GM19467 (cell line): ENCODE data around the gene ATP4A.

Source experiments
- ATAC-seq: cut with Tn5 transposase; IDR thresholded peaks from one replicate; pipeline ENCODE4 v1.9.1; 2021; ENCODE audit warnings: mild to moderate bottlenecking, moderate library complexity; ENCODE audit not compliant: unreplicated experiment

Gene ATP4A

DNA sequence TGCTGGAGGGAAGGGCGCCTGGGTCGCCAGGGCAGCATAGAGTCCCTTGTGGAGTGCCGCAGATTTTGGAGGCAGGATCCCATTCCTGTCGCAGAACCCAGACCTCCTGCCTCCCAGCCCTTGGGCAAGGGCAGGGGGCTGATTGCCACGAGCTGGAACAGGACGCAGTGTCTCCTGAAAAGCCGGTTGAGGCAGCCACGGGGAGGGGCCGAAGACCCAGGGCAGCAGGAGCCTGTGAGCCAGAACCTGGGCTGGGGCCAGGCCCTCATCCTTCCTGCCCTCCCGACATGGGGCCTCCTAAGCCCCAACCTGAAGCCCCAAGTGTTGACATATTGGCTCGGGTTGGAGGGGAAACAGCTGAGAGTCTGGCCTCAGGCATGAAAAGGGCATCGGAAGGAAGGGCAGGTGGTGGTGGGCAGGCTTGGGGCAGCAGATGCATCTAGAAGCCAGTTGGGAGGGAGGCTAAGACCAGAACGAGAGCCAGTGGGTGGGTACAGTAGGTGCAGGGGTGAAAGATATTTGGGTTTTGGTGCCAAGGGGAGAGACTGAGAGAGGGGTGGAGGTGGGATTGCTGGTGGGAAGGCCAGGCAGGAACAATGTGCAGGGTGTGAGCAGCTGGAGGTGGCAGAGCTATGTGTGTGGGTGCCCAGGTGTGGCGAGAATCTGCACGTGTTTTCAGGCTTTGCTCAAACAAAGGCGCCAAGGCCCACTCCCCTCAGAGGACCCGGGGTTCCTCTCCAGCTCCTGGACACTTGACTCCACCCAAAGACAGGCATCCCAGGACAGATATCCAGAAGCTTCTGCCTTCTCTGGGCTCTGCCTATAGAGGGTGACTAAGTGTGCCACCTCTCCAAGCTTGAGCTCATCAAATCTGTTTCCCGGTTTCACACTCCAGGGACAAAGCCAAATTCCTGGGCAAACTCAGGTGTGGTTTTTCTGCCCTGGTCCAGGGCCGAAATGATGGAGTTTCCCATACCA, 33.9 kb downstream of the ATP4A start:
- no peak for ATAC-seq

DNA sequence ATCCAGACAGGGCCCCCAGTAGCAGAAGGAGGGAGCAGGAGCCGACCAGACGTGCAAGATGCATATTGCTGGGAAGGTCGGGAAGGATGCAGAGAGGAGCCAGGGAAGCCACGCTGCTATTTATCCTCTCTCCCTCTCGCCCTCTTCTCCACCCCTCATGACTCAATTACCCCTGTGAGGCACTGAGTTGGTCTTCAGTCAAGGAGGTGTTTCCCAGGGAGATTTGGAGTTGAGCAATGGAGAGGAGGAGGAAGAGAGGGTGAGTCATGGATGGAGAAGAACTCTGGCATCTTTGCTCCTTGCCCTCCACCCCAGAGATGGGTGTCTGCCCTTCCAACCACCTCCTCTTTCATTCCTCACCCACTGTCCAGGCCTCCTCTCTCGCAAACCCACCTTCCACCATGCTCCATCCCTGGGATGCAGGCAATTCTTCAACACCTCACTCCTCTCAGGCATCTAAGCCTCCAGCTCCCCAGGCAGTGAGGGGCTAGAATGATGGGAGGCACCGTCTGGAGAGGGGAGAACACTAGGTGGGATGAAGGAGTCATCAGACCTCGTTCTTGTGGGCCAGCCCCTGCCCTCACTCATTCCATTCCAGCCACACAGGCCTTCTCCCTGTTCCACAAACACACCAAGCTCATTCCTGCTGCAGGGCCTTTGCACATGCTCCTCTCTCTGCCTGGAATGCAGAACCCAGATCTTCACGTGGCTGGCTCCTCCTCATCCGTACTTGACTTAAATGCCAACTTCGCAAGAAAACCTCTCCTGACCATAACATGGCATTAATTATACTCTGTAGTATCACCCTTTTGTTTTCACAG, 35.0 kb downstream of the ATP4A start, which contains the start of gene SBSN:
Gene SBSN (minus strand): TSS at position 94 of the 821 bp plus-strand sequence. CDS start 30 bp downstream, at position 64.
- ATAC-seq: no peak

DNA sequence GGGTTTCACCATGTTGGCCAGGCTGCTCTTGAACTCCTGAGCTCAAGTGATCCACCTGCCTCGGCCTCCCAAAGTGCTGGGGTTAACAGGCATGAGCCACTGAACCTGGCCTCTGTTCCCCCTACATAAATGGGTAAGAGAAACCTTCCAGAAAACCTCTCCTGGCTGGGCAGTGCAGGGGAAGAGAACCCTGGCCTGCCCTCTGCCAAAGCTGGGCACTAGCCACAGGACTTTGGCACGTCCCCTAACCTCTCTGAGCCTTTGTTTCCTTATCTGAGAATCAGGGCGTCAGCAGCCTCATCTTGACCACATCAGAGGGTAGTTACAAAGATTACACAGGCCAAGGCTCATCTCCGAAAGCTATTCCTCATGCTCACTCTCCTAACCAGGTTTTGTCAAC, 37.6 kb downstream of the ATP4A start:
- ATAC-seq: no peak

DNA sequence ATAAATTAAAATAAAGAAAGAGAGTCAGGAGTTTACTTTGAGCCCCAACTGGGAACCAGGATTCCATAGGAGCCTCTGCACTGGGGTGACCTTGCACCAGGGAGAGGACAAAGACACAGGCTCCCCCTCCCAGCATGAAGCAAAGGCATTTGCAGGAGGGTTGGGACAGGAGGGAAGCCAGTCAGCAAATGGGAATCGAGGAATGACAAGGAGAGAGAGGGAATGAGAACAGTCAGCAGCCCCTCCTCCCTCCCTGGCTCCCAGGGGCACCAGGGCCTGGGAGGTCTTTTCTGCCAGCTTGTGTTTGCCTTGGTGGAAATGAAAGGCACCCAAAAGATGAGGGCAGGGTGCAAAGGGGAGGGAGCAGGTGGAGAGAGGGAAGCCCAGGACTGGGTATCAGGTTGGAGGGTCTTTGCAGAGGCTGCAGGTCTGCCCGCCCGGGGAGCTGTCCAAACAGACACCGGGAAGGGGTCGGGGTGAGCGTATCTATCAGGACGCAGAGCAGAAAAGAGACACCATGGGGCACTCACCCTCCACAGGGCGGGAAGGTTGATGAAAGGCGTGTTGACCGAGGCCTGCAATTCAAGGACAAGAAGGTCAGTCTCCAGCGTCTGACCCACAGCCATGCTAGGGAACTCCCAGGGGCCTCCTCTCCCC, 39.1 kb downstream of the ATP4A start:
- ATAC-seq: no peak

GRCh38 chr19:35522745-35523327, 40.6 kb downstream of the ATP4A start:
- no peak for ATAC-seq

- no peak for ATAC-seq
Measured at GRCh38 chr19:35521124-35521743, 42.2 kb downstream of the ATP4A start.

- no peak for ATAC-seq
Measured at GRCh38 chr19:35519291-35519690, 44.2 kb downstream of the ATP4A start.

- ATAC-seq: no peak
Measured at GRCh38 chr19:35518313-35518712, 45.1 kb downstream of the ATP4A start.

DNA sequence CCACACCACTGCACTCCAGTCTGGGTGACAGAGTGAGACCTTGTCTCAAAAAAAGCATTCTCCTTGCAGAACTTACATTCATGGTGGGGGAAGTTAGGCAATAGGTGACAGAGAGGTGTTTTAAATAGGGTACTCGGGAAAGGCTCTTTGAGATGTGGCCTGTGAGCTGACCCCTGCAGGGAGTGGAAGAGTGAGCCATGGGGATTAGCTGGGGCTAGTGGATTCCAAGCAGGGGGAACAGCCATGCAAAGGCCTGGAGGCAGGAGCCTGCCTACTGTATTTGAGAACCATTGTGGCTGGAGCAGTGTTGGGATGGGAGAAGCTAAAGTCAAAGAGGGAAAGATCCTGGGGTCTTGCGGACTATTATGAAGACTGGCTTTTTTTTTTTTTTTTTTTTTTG, 46.1 kb downstream of the ATP4A start:
- no peak for ATAC-seq

GRCh38 chr19:35516310-35516709, 47.1 kb downstream of the ATP4A start:
- ATAC-seq: no peak

DNA sequence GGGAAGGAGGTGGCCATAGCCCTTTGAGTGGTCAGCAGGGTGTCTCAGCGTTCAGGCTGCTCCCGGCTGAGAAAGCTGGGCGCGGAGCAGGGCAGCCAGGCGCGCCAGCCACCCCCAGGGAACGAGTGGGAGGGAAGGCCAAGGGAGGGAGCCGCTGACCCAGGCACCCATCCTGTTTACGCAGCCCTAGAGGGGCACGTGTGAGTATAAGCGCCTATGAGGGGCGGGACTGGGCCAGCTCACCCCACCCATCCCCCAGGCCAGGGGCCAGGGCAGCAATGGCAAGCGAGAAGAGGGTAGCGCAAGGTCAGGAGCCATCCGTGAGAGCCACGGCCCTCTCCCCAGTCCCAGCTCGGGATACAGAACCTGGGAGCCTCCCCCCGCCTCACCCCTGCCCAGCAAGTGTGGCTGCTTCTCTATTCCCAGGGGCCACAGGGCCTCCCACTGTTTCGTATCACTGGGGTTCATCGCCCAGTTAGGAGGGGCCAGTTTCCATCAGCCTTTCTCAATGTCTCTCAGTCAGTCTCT, 49.1 kb downstream of the ATP4A start:
- ATAC-seq: no peak

- ATAC-seq: no peak
Measured at GRCh38 chr19:35513628-35514281, 49.7 kb downstream of the ATP4A start, which contains the start of gene DMKN. DMKN (minus strand) TSS chr19:35513649; CDS start chr19:35513475, 174 bp downstream.

- ATAC-seq: no peak
Measured at GRCh38 chr19:35512831-35513627, 50.4 kb downstream of the ATP4A start.

GRCh38 chr19:35511337-35511736, 52.1 kb downstream of the ATP4A start:
- no peak for ATAC-seq

DNA sequence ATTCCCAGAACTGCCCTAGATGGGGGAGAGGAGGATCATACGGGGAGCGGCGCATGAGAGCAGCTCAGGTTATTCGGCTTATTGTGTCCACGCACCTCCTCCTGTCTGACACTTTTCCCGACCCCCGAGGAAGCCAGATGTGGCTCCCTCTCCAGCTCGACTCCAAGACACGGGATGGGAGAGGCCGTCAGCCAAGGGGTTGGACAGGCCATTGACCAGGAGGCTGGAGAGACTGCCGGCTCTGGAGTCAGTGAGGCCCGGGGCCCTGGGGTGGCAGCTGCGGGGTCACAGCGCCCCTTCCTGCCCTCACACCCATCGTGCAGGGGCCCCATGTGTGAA, 52.9 kb downstream of the ATP4A start:
- no peak for ATAC-seq

GRCh38 chr19:35509861-35510625, 53.4 kb downstream of the ATP4A start:
- ATAC-seq: no peak

DNA sequence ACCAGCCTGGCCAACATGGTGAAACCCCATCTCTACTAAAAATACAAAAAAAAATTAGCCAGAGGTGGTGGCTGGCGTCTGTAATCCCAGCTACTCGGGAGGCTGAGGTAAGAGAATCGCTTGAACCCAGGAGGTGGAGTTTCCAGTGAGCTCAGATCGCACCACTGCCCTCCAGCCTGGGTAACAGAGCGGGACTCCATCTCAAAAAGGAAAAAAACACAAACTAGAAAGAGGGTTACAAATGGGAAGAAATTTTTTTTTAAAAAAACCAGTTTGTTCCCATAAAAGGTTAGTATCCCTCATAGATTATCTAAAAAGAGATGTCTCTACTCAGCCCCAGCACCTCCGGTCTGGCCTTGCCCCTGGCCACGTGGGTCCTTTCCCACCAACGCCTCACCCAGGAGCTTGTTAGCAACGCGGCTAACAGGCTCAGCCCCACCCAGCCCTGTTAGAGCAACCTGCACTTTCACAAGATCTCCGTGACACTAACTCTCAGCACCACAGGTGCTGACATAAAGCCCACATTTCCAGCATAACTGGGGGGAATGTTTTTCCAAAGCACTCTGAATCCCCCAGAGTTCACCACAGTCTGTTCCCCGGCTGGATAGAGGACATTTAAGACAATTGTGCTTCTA, 54.3 kb downstream of the ATP4A start:
- ATAC-seq: no peak

GRCh38 chr19:35508129-35508528, 55.3 kb downstream of the ATP4A start:
- no peak for ATAC-seq
